A549 (cell line): ENCODE results near the gene SMIM33. TPM values are rescaled to one million over a fixed set of nuclear protein-coding genes. Genes with fewer than 3 reads are reported as not detected.

Experiments
- ATAC-seq, 2 experiments: fragments of 200-7000 bp in 1 of 2; fragments of >200 bp in 1 of 2; cut with Nextera tagmentation in 1 of 2; cut with Tn5 transposase in 1 of 2; 3 replicates each; pipeline versions ENCODE4 v1.8.0 to v1.9.1; 2018 to 2020; ENCODE audit warnings: mild to moderate bottlenecking in 1 of 2, moderate library complexity in 1 of 2
- CTCF ChIA-PET: fragments of 300-600 bp; sonication (Branson Sonifier 250); formaldehyde crosslinking; extraction: SDS; loops from one replicate; lab custom pipeline; 2021; ENCODE audit warnings: antibody characterized with exemption, inconsistent platforms; lab: Yijun Ruan, JAX
- POLR2A ChIA-PET: fragments of 350-600 bp; formaldehyde crosslinking; extraction: SDS; loops from one replicate; lab custom pipeline; 2021; ENCODE audit warnings: antibody characterized with exemption, inconsistent platforms; lab: Yijun Ruan, JAX
- DNase-seq, 2 experiments: peaks; one replicate each; pipeline versions ENCODE4 v3.0.0 to v3.0.0-alpha.2; 2011 to 2016; ENCODE audit warnings: low read depth in 1 of 2, low spot score in 1 of 2
- FAIRE-seq: peaks from 2 replicates; lab custom pipeline; 2011; peaks lifted over from hg19 to GRCh38; lab: Jason Lieb, UNC
- H3K27ac ChIP-seq, 2 experiments: fragments of >200 bp; sonication (Bioruptor Twin); formaldehyde crosslinking; 3 replicates each; pipeline ENCODE4 v1.5.1; 2016 to 2017
- H3K4me1 ChIP-seq: fragments of >200 bp; sonication (Bioruptor Twin); formaldehyde crosslinking; 3 replicates; pipeline ENCODE4 v1.6.1; 2016
- H3K4me2 ChIP-seq: fragments of >200 bp; sonication (Bioruptor Twin); formaldehyde crosslinking; 3 replicates; pipeline ENCODE4 v1.6.1; 2016
- H3K4me3 ChIP-seq: fragments of >200 bp; sonication (Bioruptor Twin); formaldehyde crosslinking; 3 replicates; pipeline ENCODE4 v1.5.1; 2016
- H3K9me3 ChIP-seq: fragments of >200 bp; sonication (Bioruptor Twin); formaldehyde crosslinking; 3 replicates; pipeline ENCODE4 v1.6.1; 2016
- BHLHE40 ChIP-seq: IDR thresholded peaks from 2 replicates; pipeline ENCODE4 v1.6.1; 2012; ENCODE audit warnings: low read depth, low read length, inconsistent platforms
- CBX8 ChIP-seq: fragments of 200-600 bp; sonication (generic); IDR thresholded peaks from 2 replicates; pipeline ENCODE4 v1.6.1; 2016
- CHD2 ChIP-seq: fragments of 150-350 bp; IDR thresholded peaks from 2 replicates; pipeline ENCODE4 v1.6.1; 2014; ENCODE audit warnings: low read length; ENCODE audit not compliant: partially characterized antibody
- EHF ChIP-seq: fragments of 250-450 bp; sonication (Bioruptor Pico); IDR thresholded peaks from 2 replicates; pipeline ENCODE4 v1.5.0; 2020; ENCODE audit warnings: mild to moderate bottlenecking
- ESRRA ChIP-seq: fragments of 150-350 bp; IDR thresholded peaks from 2 replicates; pipeline ENCODE4 v1.6.1; 2014; ENCODE audit warnings: mild to moderate bottlenecking, low read length, borderline replicate concordance
- FOSB ChIP-seq: fragments of 250-450 bp; sonication (Bioruptor Pico); IDR thresholded peaks from 2 replicates; pipeline ENCODE4 v1.5.0; 2020; ENCODE audit warnings: mild to moderate bottlenecking, moderate library complexity
- FOXS1 ChIP-seq: fragments of 250-450 bp; sonication (Bioruptor Pico); IDR thresholded peaks from 2 replicates; pipeline ENCODE4 v1.5.0; 2020; ENCODE audit warnings: mild to moderate bottlenecking, moderate library complexity
- GATA3 ChIP-seq: IDR thresholded peaks from 2 replicates; pipeline ENCODE4 v1.6.1; 2012; ENCODE audit warnings: borderline replicate concordance
- HEYL ChIP-seq: fragments of 250-450 bp; sonication (Bioruptor Pico); IDR thresholded peaks from 2 replicates; pipeline ENCODE4 v1.8.0; 2021; ENCODE audit warnings: mild to moderate bottlenecking, moderate library complexity
- HOXA7 ChIP-seq: fragments of 250-450 bp; sonication (Bioruptor Pico); IDR thresholded peaks from 2 replicates; pipeline ENCODE4 v1.5.0; 2020; ENCODE audit warnings: mild to moderate bottlenecking, moderate library complexity
- JUN ChIP-seq, 2 experiments: fragments of >200 bp; sonication (Bioruptor Twin); formaldehyde crosslinking; IDR thresholded peaks; 2 replicates in 1 of 2; 3 replicates in 1 of 2; pipeline ENCODE4 v1.6.1; 2016 to 2017
- KDM5A ChIP-seq: fragments of 200-600 bp; sonication (generic); IDR thresholded peaks from 2 replicates; pipeline ENCODE4 v1.6.1; 2016; ENCODE audit warnings: antibody characterized with exemption, mild to moderate bottlenecking
- NR3C1 ChIP-seq: fragments of >200 bp; sonication (Bioruptor Twin); formaldehyde crosslinking; IDR thresholded peaks from 3 replicates; pipeline ENCODE4 v1.6.1; 2017
- PHF8 ChIP-seq: fragments of 200-600 bp; sonication (generic); IDR thresholded peaks from 2 replicates; pipeline ENCODE4 v1.6.1; 2016; ENCODE audit warnings: low read depth, mild to moderate bottlenecking, antibody characterized with exemption, moderate library complexity, borderline replicate concordance
- POLR2AphosphoS2 ChIP-seq: conservative IDR thresholded peaks from 2 replicates; pipeline ENCODE4 v1.6.1; 2012; ENCODE audit warnings: low read length, improper control_type of control experiment, inconsistent platforms
- RAD21 ChIP-seq, 2 experiments: fragments of >200 bp in 1 of 2; sonication (Bioruptor Twin) in 1 of 2; formaldehyde crosslinking in 1 of 2; IDR thresholded peaks in 1 of 2; conservative IDR thresholded peaks in 1 of 2; 2 replicates in 1 of 2; 3 replicates in 1 of 2; pipeline ENCODE4 v1.6.1; 2012 to 2018; ENCODE audit warnings: inconsistent platforms in 1 of 2
- RARB ChIP-seq: fragments of 250-450 bp; sonication (Bioruptor Pico); IDR thresholded peaks from 2 replicates; pipeline ENCODE4 v1.8.0; 2021; ENCODE audit warnings: mild to moderate bottlenecking, moderate library complexity
- RFX5 ChIP-seq: fragments of 450-650 bp; IDR thresholded peaks from 2 replicates; pipeline ENCODE4 v1.7.1; 2014; ENCODE audit warnings: antibody characterized with exemption, mild to moderate bottlenecking, moderate library complexity
- SMC3 ChIP-seq: fragments of >200 bp; sonication (Bioruptor Twin); formaldehyde crosslinking; IDR thresholded peaks from 3 replicates; pipeline ENCODE4 v1.6.1; 2018; ENCODE audit warnings: inconsistent platforms
- TFCP2L1 ChIP-seq: fragments of 250-450 bp; sonication (Bioruptor Pico); IDR thresholded peaks from 2 replicates; pipeline ENCODE4 v1.5.0; 2021; ENCODE audit warnings: mild to moderate bottlenecking
- WGBS: methylation state at CpG from one replicate; pipeline ENCODE4 v1.1.6; 2017; ENCODE audit errors: missing lambda C conversion rate; 5-methylcytosine and 5-hydroxymethylcytosine counted together
- polyA plus RNA-seq, 4 experiments: library from polyadenylated mRNA; depleted of rRNA in 3 of 4; stranded (reverse); fragments of >200 nt; fragmentation: RNase III in 1 of 4; extraction: RNeasy Plus Mini Kit Qiagen cat#74134 plus additional on column Dnase treatment in 1 of 4; gene quantifications; 2 replicates in 3 of 4; 3 replicates in 1 of 4; pipeline ENCODE4 v1.2.3, GENCODE V29; 2011 to 2017
- TF ChIP-seq, protein P1 (sequence below): fragments of >200 bp; sonication (Bioruptor Twin); formaldehyde crosslinking; IDR thresholded peaks from 3 replicates; pipeline ENCODE4 v1.6.1; 2016
- TF ChIP-seq, protein P2 (sequence below): IDR thresholded peaks from 2 replicates; pipeline ENCODE4 v1.6.1; 2012
- TF ChIP-seq, protein P3 (sequence below): IDR thresholded peaks from 2 replicates; pipeline ENCODE4 v1.6.1; 2012; ENCODE audit warnings: low read depth, borderline replicate concordance
- TF ChIP-seq, protein P4 (sequence below): fragments of 250-450 bp; sonication (Bioruptor Pico); IDR thresholded peaks from 2 replicates; pipeline ENCODE4 v1.5.0; 2020; ENCODE audit warnings: low read depth, mild to moderate bottlenecking, moderate library complexity
- TF ChIP-seq, protein P5 (sequence below): fragments of 150-350 bp; IDR thresholded peaks from 2 replicates; pipeline ENCODE4 v1.6.1; 2014; ENCODE audit warnings: low read depth, mild to moderate bottlenecking, low read length

The SMIM33 gene
- polyA plus RNA-seq, 2 of the 4 experiments (the other 2 are of a cell fraction) = not detected

DNA sequence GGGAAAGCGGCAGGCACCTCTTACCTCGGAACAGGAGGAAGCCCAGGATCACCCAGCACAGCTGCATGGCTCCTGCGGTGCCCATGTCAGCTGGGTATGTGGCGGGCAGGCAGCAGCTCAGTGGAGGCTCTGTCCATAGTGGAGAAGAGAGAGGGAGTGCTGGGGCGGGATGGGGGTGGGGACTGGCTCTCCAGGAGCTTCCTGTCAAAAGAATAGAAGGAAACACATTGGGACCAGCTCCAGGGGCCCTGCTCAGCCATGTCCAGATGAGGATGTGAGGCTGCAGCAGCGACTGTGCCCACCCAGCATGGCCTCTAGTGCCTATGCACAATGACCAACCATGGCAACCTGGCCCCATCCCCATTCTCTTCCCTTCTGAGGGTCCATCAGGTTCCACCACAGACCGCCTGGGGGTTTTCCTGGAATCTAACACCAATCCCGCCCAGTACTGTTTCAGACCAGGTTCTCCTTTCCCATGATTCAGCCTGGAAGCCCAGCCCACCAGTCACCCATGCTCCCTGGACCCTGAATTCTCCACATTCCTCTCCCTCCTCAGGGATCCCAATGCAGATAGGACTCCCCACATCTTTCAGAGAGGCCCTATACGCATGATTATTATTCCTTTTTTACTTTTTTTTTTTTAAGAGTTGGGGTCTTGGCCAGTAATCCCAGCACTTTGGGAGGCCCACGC is 8.1 kb upstream of the SMIM33 start, which contains the start of gene ECSCR:
Gene ECSCR, minus strand, starts transcription at position 158 of the 691 bp plus-strand sequence. Its CDS starts 73 bp downstream, at position 85.
- Histone ChIP-seq H3K4me2 (no peak within 1 kb of the TSS), H3K4me1 (no peaks in the 10 kb centered on the region), H3K9me3 (no peaks in the 10 kb centered on the region), H3K4me3 (no peak within 1 kb of the TSS), H3K27ac (no peak within 1 kb of the TSS)
- CTCF ChIA-PET = interaction anchor here (0.7 to 1.5 kb wide), 2 partner anchors 52 to 710 kb away, joined by 3 to 4 read pairs; no protein-coding TSS in a partner anchor
- no peak for FAIRE-seq
- DNase-seq = no peak
- WGBS = 70% methylated on average over 7 of the region's 10 CpGs
- TF ChIP-seq HOXA7 (CRISPR knock-in tag) (no peak), RAD21 (conservative IDR thresholded peaks at IDR 0.05 in 1 of 2, IDR thresholded peaks at IDR 0.05 in 1 of 2) (no peak), ESRRA (no peak), POLR2AphosphoS2 (no peak), RARB (CRISPR knock-in tag) (no peak), FOXS1 (CRISPR knock-in tag) (no peak), JUN (IDR thresholded peaks at IDR 0.05) (no peak), RFX5 (no peak), GATA3 (no peak), PHF8 (no peak)
- TF ChIP-seq, protein P1, sequence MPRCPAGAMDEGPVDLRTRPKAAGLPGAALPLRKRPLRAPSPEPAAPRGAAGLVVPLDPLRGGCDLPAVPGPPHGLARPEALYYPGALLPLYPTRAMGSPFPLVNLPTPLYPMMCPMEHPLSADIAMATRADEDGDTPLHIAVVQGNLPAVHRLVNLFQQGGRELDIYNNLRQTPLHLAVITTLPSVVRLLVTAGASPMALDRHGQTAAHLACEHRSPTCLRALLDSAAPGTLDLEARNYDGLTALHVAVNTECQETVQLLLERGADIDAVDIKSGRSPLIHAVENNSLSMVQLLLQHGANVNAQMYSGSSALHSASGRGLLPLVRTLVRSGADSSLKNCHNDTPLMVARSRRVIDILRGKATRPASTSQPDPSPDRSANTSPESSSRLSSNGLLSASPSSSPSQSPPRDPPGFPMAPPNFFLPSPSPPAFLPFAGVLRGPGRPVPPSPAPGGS = no peak
- TF ChIP-seq, protein P2, sequence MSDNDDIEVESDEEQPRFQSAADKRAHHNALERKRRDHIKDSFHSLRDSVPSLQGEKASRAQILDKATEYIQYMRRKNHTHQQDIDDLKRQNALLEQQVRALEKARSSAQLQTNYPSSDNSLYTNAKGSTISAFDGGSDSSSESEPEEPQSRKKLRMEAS = no peak
- POLR2A ChIA-PET = no interaction called here
- no peak; a peak in 1 of 6 replicates for ATAC-seq

DNA sequence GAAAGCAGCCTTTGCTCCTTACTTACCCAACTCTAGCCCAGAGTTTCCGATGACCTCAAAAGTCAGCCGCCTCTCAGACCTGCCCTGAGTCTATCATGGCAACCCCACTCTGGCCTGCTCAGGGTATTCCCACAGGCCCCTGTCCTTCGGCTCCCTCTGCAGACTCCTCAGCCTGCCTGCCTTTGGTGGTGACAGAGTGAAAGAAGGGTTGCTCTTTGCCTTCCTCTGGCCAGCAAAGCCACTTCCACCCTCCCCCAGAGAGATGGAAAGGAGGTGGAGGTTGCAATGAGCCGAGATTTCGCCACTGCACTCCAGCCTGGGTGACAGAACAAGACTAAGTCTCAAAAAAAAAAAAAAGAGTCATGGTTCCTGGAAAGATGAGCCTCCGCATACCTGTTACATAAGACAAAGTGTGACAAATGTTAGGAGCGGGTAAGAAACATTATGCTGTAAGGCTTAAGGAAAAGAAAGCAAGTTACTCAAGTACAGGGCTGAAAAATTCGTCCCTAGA is 2.3 kb upstream of the SMIM33 start:
- WGBS = 60% methylated on average over 8 of the region's 8 CpGs
- POLR2A ChIA-PET = no interaction called here
- H3K9me3 ChIP-seq = no peaks in the 10 kb centered on the region
- H3K27ac ChIP-seq = no peak overlapping the region
- no peak overlapping the region for H3K4me2 ChIP-seq
- CTCF ChIA-PET = interaction anchor here (0.6 to 1.2 kb wide), 2 partner anchors 30 to 46 kb away, joined by 3 read pairs; no protein-coding TSS in a partner anchor
- TF ChIP-seq HEYL (CRISPR knock-in tag) (no peak), EHF (no peak), SMC3 (no peak), NR3C1 (no peak), ESRRA (no peak), CBX8 (no peak), CHD2 (no peak), KDM5A (no peak), FOSB (CRISPR knock-in tag) (no peak), BHLHE40 (no peak), TFCP2L1 (CRISPR knock-in tag) (no peak)
- TF ChIP-seq, protein P3, sequence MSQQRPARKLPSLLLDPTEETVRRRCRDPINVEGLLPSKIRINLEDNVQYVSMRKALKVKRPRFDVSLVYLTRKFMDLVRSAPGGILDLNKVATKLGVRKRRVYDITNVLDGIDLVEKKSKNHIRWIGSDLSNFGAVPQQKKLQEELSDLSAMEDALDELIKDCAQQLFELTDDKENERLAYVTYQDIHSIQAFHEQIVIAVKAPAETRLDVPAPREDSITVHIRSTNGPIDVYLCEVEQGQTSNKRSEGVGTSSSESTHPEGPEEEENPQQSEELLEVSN = no peak
- TF ChIP-seq, protein P1 = no peak
- TF ChIP-seq, protein P4, sequence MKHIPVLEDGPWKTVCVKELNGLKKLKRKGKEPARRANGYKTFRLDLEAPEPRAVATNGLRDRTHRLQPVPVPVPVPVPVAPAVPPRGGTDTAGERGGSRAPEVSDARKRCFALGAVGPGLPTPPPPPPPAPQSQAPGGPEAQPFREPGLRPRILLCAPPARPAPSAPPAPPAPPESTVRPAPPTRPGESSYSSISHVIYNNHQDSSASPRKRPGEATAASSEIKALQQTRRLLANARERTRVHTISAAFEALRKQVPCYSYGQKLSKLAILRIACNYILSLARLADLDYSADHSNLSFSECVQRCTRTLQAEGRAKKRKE (CRISPR knock-in tag) = no peak
- TF ChIP-seq, protein P5, sequence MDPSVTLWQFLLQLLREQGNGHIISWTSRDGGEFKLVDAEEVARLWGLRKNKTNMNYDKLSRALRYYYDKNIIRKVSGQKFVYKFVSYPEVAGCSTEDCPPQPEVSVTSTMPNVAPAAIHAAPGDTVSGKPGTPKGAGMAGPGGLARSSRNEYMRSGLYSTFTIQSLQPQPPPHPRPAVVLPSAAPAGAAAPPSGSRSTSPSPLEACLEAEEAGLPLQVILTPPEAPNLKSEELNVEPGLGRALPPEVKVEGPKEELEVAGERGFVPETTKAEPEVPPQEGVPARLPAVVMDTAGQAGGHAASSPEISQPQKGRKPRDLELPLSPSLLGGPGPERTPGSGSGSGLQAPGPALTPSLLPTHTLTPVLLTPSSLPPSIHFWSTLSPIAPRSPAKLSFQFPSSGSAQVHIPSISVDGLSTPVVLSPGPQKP = no peak
- FAIRE-seq (no peak), ATAC-seq (peak in 1 of 2 experiments; percentile 64; a peak in 4 of 6 replicates), DNase-seq (no peak)
- no peaks in the 10 kb centered on the region for H3K4me1 ChIP-seq
- H3K4me3 ChIP-seq = no peak overlapping the region
